HG03159 (cell line): ENCODE results near the gene IZUMO2.
"Not testable (repeated sequence)": the region's sequence is repeated elsewhere in the genome, so short reads cannot be mapped to it uniquely, and the experiment has no call there.

Experiments used
- ATAC-seq: cut with Tn5 transposase; IDR thresholded peaks from one replicate; pipeline ENCODE4 v1.9.1; 2021; ENCODE audit warnings: mild to moderate bottlenecking, moderate library complexity; ENCODE audit not compliant: unreplicated experiment

Gene IZUMO2

DNA sequence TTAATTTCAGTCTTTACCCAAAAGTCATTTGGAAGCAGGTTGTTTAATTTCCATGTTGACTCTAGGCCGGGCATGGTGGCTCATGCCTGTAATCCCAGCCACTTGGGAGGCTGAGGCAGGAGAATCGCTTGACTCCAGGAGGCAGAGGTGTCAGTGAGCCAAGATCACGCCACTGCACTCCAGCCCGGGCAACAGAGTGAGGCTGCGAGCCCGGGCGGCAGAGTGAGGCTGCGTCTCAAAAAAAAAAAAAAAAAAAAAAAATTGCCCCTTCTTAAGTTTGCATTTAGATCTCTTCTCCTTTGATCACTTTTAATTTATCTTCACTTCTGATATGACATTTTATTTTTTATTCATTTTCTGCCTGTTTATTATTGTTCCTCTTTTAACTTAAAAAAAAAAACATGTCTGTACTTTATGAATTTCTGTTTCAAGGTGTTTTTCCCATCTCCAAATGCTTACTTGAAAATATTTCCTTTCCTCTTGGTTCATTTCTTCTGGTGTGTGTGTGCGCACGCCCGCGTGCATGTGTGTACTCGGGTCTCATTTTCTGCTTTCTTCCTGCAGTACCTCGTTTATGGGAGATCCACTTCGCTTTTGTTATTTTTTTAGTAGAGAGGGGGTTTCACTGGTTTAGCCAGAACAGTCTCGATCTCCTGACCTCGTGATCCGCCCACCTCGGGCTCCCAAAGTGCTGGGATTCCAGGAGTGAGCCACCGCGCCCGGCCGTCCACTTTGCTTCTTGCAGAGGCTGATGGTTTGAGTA, 26.3 kb downstream of the IZUMO2 start:
- ATAC-seq: not testable (repeated sequence)

GRCh38 chr19:50135856-50136602, 27.1 kb downstream of the IZUMO2 start:
- not testable (repeated sequence) for ATAC-seq

GRCh38 chr19:50134777-50135719, 28.0 kb downstream of the IZUMO2 start:
- ATAC-seq: not testable (repeated sequence)

GRCh38 chr19:50133518-50134492, 29.3 kb downstream of the IZUMO2 start:
- not testable (repeated sequence) for ATAC-seq

- ATAC-seq: not testable (repeated sequence)
Observed at GRCh38 chr19:50104012-50104411, 59.1 kb downstream of the IZUMO2 start.

- not testable (repeated sequence) for ATAC-seq
Observed at GRCh38 chr19:50103405-50103804, 59.7 kb downstream of the IZUMO2 start.
